KOPT-K1 (cell line): Measurements from ENCODE around the gene GPR32.
"Not testable (repeated sequence)": the region's sequence is repeated elsewhere in the genome, so short reads cannot be mapped to it uniquely, and the experiment has no call there.

Experiments
- H3K27ac ChIP-seq: fragments of 200-600 bp; sonication (generic); 2 replicates; pipeline ENCODE4 v1.5.1; 2016; ENCODE audit warnings: antibody characterized with exemption, mild to moderate bottlenecking, low read depth, low read length; ENCODE audit not compliant: poor library complexity, severe bottlenecking
- H3K36me3 ChIP-seq: fragments of 200-600 bp; sonication (generic); 2 replicates; pipeline ENCODE4 v1.5.1; 2017; ENCODE audit warnings: antibody characterized with exemption, mild to moderate bottlenecking, low read length, moderate library complexity; ENCODE audit not compliant: insufficient read depth
- H3K9me3 ChIP-seq: fragments of 200-600 bp; sonication (generic); 2 replicates; pipeline ENCODE4 v1.5.1; 2017; ENCODE audit warnings: antibody characterized with exemption, low read length, mild to moderate bottlenecking; ENCODE audit not compliant: insufficient read depth, poor library complexity, severe bottlenecking

Gene GPR32

GRCh38 chr19:50739132-50739913 lies 30.9 kb upstream of the GPR32 start:
- no peaks in the 10 kb centered on the region for H3K9me3 ChIP-seq
- no peaks in the 10 kb centered on the region for H3K36me3 ChIP-seq
- H3K27ac ChIP-seq = no peak overlapping the region

- Histone ChIP-seq H3K27ac (no peak overlapping the region), H3K36me3 (no peaks in the 10 kb centered on the region), H3K9me3 (no peaks in the 10 kb centered on the region)
These were observed 30.3 kb upstream of the GPR32 start for GRCh38 chr19:50739914-50740426.

- Histone ChIP-seq H3K27ac (no peak overlapping the region), H3K9me3 (no peaks in the 10 kb centered on the region), H3K36me3 (no peaks in the 10 kb centered on the region)
These were observed 28.9 kb upstream of the GPR32 start for GRCh38 chr19:50741179-50741933.

- Histone ChIP-seq H3K27ac (no peak overlapping the region), H3K36me3 (no peaks in the 10 kb centered on the region), H3K9me3 (no peaks in the 10 kb centered on the region)
These were observed 26.7 kb upstream of the GPR32 start for GRCh38 chr19:50743537-50743936.

GRCh38 chr19:50745221-50745620 lies 25.0 kb upstream of the GPR32 start:
- Histone ChIP-seq H3K9me3 (no peaks in the 10 kb centered on the region), H3K27ac (no peak overlapping the region), H3K36me3 (no peaks in the 10 kb centered on the region)

GRCh38 chr19:50747141-50747540 lies 23.1 kb upstream of the GPR32 start:
- not testable (repeated sequence) for H3K9me3 ChIP-seq, H3K36me3 ChIP-seq, H3K27ac ChIP-seq

- H3K27ac ChIP-seq = no peak overlapping the region
- H3K36me3 ChIP-seq = no peaks in the 10 kb centered on the region
- no peaks in the 10 kb centered on the region for H3K9me3 ChIP-seq
These were observed 20.8 kb upstream of the GPR32 start for GRCh38 chr19:50749490-50749889.

- no peaks in the 10 kb centered on the region for H3K9me3 ChIP-seq
- no peaks in the 10 kb centered on the region for H3K36me3 ChIP-seq
- no peak overlapping the region for H3K27ac ChIP-seq
These were observed 20.3 kb upstream of the GPR32 start for GRCh38 chr19:50750010-50750409.

GRCh38 chr19:50753879-50754278 lies 16.4 kb upstream of the GPR32 start:
- H3K36me3 ChIP-seq = no peaks in the 10 kb centered on the region

GRCh38 chr19:50756244-50756643 lies 14.0 kb upstream of the GPR32 start:
- H3K27ac ChIP-seq, H3K9me3 ChIP-seq, H3K36me3 ChIP-seq: not testable (repeated sequence)

More at GRCh38 chr19:50753879-50754278, 16.4 kb upstream of the GPR32 start:
- no peaks in the 10 kb centered on the region for H3K9me3 ChIP-seq
- H3K27ac ChIP-seq = no peak overlapping the region

GRCh38 chr19:50757624-50758023 lies 12.6 kb upstream of the GPR32 start:
- not testable (repeated sequence) for H3K27ac ChIP-seq, H3K9me3 ChIP-seq, H3K36me3 ChIP-seq

GRCh38 chr19:50759076-50759475 lies 11.2 kb upstream of the GPR32 start:
- not testable (repeated sequence) for H3K9me3 ChIP-seq, H3K36me3 ChIP-seq, H3K27ac ChIP-seq

- no peak overlapping the region for H3K27ac ChIP-seq
- H3K9me3 ChIP-seq = no peaks in the 10 kb centered on the region
- no peaks in the 10 kb centered on the region for H3K36me3 ChIP-seq
These were observed 10.4 kb upstream of the GPR32 start for GRCh38 chr19:50759886-50760285.

- H3K27ac ChIP-seq, H3K36me3 ChIP-seq, H3K9me3 ChIP-seq: not testable (repeated sequence)
These were observed 8.8 kb upstream of the GPR32 start for GRCh38 chr19:50761501-50761900.

GRCh38 chr19:50763521-50763920 lies 6.7 kb upstream of the GPR32 start:
- H3K27ac ChIP-seq, H3K36me3 ChIP-seq, H3K9me3 ChIP-seq: not testable (repeated sequence)

GRCh38 chr19:50764409-50764808 lies 5.9 kb upstream of the GPR32 start:
- H3K9me3 ChIP-seq = no peaks in the 10 kb centered on the region
- no peak overlapping the region for H3K27ac ChIP-seq
- H3K36me3 ChIP-seq = no peaks in the 10 kb centered on the region
